Choroid plexus epithelial cell (primary cell): ENCODE measurements around the gene DBN1.

Source experiments
- DNase-seq: peaks from one replicate; pipeline ENCODE4 v3.0.0-alpha.2; 2010; ENCODE audit warnings: low read depth
- H3K4me3 ChIP-seq: 2 replicates; pipeline ENCODE4 v1.5.1; 2011; ENCODE audit warnings: low read depth, mild to moderate bottlenecking, control low read depth, low read length, moderate library complexity
- TF ChIP-seq, protein P1 (sequence below): conservative IDR thresholded peaks from 2 replicates; pipeline ENCODE4 v1.5.1; 2011; ENCODE audit warnings: low read depth, mild to moderate bottlenecking, control low read depth, inconsistent platforms, low read length, moderate library complexity

Gene DBN1

DNA sequence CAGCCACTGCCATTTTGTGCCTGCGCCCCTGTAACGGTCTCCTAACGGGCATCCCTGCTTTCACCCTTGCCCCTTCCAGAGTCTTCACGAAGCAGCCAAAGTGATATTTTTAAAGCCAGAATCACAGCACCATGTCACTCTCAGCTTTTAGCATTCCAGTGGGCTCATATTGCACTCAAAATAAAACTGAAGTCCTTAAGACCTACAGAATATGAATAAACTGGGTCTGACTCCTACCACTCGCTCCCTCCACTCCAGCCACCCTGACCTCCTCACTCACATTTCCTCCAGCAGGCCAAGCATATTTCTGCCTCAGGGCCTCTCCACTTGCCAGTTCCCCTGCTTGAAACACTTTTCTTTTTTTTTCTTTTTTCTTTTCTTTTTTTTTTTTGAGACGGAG, 26.4 kb upstream of the DBN1 start:
- no peak overlapping the region for H3K4me3 ChIP-seq
- DNase-seq = no peak
- TF ChIP-seq, protein P1, sequence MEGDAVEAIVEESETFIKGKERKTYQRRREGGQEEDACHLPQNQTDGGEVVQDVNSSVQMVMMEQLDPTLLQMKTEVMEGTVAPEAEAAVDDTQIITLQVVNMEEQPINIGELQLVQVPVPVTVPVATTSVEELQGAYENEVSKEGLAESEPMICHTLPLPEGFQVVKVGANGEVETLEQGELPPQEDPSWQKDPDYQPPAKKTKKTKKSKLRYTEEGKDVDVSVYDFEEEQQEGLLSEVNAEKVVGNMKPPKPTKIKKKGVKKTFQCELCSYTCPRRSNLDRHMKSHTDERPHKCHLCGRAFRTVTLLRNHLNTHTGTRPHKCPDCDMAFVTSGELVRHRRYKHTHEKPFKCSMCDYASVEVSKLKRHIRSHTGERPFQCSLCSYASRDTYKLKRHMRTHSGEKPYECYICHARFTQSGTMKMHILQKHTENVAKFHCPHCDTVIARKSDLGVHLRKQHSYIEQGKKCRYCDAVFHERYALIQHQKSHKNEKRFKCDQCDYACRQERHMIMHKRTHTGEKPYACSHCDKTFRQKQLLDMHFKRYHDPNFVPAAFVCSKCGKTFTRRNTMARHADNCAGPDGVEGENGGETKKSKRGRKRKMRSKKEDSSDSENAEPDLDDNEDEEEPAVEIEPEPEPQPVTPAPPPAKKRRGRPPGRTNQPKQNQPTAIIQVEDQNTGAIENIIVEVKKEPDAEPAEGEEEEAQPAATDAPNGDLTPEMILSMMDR = no peak

DNA sequence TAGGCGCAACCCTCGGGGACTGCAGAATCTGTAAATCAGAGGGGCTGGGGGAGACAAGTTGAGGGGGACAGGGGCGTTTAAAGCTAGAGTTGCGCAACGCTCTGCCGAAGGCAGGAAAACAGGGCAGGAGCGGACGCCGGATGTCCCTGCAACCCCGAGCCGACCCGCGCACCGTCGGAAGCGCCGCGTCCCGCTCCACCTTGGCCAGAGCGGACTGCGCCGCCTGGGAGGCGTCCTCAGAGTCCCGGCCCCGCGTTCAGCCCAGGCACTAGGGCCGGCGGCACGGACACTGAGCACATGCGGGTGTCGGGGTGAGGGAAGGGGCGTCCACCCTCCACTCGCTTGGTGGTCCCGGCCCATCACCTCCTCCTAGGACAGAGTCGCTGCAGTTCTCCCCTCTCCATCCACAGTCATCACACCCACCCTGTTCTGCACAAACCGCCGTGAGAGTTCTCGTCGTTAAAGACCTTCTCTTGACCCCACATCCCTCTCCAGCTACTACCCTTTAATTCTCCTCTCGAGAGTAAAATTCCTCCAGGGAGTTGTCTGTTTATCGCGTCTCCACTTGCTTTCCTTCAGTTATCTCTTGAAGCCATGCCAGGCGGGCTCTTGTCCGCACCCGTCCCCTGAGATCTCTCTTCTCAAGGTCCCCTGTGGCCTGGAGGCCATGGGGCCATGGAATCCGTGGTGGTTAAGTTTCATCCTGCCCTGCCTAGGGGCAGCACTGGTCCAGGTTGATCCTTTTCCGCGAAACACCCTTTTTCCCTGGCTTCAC, 24.8 kb upstream of the DBN1 start:
- DNase-seq = peak; percentile 31
- TF ChIP-seq, protein P1 = no peak
- peak overlapping the region; percentile 61 for H3K4me3 ChIP-seq

DNA sequence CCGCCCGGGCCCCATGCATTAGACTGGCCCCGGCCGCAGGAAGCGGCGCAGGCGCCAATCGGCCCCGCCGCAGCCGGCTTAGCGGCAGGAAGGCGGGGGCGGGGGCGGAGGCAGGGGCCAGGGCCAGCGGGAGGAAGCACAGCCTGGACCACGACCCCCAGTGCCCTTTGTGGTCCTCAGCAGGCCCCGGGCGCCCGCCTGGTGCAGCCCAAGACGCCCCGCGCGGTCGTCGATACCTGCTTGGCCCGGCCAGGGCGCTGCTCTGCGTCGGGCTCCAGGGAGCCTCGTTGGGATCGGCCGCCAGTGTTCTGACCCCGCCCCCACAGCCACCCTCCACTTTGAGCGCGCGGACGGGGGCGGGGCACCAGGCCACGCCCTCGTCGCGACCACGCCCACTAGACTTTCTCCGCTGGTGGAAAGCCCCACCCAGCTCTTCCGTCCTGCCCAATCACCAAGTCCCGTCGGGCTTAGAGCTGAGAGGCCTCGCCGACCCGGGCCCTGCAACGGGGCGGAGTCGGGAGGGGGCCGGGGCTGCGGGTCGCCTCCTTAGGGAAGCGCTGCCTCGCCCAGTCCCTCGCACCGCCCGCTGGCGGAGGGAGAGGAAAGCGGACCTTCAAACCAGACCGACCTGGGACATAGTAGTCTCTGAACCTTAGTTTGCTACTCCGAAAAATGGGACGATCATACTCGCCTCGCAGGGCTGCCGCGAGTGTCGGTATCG, 24.0 kb upstream of the DBN1 start, which contains the start of gene PDLIM7:
PDLIM7 (minus strand) TSS at position 313 of the 721 bp plus-strand sequence. CDS start 1,092 bp downstream, outside the sequence.
- peak within 1 kb of the TSS; percentile 83 for H3K4me3 ChIP-seq
- DNase-seq = peak; percentile 99
- TF ChIP-seq, protein P1 = peak; percentile 4

DNA sequence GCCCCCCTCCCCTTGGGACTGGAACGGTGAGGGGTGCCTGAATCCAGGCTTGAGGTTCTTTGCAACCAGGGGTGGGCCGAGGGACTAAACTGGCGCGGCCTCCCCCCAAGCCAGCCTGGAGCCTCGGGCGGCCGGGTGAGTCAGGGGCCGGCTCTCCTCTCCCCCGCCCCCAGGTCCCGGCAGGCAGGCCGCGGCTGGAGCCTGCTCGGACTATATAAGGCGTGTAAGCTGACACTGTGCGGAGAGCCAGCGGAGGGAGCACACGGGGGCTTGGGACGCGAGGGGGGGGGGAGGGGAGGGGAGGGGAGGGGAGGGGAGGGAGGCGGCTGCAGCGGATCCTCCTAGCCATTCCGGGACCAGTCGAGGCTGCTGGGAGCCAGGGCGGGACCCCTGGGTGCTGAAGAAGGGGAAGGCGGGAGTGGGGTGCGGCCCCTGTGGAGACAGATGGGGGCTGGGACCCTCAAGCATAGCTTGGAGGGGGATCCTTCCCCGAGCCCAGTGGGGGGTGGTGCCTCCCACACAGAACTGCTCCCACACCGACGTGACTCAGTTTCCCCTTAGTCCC, 23.4 kb upstream of the DBN1 start:
- TF ChIP-seq, protein P1 = no peak
- DNase-seq = peak; percentile 97
- H3K4me3 ChIP-seq = peak overlapping the region; percentile 83

DNA sequence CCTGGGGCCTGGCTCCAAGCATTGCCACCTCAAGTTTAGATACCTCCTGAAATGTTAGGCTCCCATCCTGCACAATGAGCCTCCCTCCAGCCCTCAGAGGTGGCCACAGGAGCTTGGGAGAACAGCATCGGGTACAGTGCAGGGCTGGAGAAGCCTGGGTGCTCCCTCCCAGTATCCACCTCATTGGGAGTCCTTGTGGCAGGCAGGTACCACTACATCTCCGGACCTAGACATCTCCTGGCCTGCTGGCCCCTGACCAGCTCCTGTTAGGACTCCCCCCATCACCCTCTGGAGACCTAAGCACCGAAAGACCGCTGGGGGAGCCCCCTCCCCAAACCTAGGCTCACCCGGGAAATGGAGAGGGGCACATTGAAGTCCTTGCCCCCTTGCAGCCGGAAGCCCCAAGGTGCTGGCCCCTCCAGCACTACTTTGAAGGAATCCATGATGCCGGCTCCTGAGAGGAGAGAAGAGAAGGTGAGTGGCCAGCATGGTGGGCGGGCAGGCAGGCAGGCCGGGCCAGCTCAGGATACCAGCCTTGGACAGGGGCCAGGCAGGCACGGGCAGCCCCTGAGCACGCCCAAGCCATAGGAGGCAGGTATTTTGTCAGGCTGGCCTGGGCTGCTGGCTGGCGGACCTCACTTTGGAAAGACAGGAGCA, 22.8 kb upstream of the DBN1 start:
- peak; percentile 85 for DNase-seq
- TF ChIP-seq, protein P1 = peak; percentile 60
- peak overlapping the region; percentile 83 for H3K4me3 ChIP-seq

DNA sequence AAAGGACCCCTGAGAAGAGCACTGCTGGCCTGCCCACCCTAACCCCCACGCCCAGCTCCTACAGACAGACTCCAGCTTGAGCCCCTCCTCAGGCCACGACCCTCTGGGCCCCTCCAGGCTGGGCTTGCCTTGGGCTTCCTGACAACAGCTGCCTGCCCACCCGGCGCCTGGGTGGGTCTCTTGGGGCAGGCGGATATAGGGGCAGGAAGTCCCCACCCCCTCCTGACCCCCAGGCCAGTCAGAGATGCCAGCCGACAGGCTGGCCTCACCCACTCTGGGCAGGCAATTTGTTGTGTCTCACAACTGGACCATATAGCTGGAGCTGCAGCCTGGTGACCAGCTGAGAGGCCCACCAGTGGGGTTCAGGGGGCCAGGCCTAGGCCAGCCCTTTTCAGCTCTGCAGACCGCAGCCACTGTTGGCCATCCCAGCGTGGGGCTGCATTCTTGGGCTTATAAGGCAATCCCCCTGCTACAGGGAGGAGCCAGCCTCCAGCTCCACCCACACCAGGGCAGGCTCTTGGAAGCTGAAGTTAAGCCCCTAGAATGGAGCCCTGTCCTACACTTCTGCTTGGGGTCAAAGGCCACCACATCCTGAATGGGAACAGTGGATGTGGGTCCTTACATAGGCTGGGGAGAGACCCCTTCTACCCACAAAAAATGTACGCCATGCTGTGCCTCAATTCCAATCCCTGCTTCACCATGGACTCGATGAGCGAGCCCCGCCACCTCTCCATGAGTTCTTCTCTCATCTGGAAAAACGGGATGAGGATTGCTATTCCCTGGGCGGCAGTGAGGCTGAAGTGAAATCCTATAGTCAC, 22.0 kb upstream of the DBN1 start:
- DNase-seq = peak; percentile 99
- H3K4me3 ChIP-seq = peak overlapping the region; percentile 83
- TF ChIP-seq, protein P1 = no peak
